HG03378 (cell line): ENCODE measurements around the gene ING2.
"Not testable (repeated sequence)": the region's sequence is repeated elsewhere in the genome, so short reads cannot be mapped to it uniquely, and the experiment has no call there.

Source experiments
- ATAC-seq: cut with Tn5 transposase; IDR thresholded peaks from one replicate; pipeline ENCODE4 v1.9.1; 2021; ENCODE audit warnings: mild to moderate bottlenecking, moderate library complexity; ENCODE audit not compliant: unreplicated experiment

Gene ING2, protein sequence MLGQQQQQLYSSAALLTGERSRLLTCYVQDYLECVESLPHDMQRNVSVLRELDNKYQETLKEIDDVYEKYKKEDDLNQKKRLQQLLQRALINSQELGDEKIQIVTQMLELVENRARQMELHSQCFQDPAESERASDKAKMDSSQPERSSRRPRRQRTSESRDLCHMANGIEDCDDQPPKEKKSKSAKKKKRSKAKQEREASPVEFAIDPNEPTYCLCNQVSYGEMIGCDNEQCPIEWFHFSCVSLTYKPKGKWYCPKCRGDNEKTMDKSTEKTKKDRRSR

DNA sequence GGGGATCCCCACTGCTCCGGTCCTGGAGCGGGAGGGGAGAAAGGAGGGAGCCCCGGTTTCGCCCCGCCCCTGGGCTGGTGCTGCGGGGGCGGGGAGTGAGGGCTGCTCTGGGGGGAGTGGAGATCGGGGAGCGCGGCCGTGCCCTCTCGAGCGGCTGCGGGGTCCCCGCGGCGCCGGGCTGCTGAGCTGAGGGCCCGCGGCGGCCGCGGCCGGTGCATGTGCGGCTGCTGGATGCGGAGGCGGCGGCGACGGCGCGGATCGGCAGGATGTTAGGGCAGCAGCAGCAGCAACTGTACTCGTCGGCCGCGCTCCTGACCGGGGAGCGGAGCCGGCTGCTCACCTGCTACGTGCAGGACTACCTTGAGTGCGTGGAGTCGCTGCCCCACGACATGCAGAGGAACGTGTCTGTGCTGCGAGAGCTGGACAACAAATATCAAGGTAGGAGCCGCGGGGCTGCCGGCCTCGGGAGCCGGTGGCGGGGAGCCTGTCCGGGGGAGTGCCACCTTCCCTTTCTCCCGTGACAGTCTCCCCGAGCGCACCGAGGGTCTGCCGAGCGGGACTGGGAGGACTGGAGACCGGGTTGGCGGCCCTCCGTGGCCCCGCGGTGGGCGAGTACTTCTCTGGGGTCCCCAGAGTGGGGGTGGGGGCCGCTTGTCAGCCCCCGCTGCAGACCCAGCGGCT is at the start of gene ING2:
Gene ING2 (plus strand): TSS at position 129 of the 681 bp plus-strand sequence. CDS start 138 bp downstream, at position 267.
- ATAC-seq, result peak; percentile 31

DNA sequence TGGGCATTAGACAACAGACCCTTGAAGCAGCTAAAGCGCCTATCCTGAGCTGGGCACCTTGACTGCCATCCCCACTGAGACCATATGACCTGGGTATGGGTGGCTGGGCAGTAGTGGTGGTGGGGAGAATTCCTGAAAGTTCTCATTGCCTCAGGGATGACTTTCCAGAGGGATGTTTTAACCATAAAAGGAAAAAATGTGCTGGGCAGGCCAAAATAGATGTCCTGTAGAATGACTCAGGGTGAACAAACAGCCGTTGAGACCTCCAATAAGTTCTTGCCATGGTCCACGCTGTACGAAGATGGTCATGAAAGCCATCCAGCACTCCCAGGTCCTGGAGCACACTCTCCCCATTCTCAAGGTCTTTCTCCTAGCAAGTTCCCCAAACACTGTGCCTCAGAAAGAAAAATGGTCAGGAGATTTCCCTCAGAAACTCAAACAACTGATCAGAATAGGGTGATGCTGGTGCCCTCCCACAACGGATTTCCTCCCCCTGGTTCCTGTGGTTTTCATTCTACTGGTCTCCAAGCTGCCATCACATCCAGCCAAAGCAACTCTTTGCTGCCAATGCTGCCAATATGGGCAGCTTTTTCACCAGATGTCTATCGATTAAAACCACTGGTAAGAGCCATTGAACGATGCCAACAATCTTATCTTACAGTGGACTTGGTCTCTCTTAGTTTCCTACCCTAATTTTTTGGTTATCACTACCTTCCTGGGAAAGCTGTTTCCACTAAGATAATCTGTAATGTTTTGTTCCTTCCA is 49.2 kb upstream of the ING2 start:
- ATAC-seq, result no peak

DNA sequence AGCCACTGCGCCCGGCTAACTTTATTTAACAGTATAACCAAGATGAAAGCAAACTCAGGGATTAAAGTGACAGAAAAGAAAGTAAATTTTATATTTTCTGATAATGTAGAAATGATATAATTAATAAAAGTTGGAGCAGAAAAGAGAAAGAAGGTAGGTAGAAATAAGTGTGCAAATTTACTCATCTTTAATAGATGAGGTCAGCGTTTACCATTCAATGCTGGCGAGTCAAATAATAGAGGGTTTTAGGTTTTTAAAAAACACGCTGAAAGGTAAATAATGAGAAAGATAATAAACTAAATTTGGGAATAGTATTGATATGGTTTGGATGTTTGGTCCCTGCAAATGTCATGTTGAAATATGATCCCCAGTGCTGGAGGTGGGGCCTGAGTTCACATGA is 46.9 kb upstream of the ING2 start:
- no peak for ATAC-seq

DNA sequence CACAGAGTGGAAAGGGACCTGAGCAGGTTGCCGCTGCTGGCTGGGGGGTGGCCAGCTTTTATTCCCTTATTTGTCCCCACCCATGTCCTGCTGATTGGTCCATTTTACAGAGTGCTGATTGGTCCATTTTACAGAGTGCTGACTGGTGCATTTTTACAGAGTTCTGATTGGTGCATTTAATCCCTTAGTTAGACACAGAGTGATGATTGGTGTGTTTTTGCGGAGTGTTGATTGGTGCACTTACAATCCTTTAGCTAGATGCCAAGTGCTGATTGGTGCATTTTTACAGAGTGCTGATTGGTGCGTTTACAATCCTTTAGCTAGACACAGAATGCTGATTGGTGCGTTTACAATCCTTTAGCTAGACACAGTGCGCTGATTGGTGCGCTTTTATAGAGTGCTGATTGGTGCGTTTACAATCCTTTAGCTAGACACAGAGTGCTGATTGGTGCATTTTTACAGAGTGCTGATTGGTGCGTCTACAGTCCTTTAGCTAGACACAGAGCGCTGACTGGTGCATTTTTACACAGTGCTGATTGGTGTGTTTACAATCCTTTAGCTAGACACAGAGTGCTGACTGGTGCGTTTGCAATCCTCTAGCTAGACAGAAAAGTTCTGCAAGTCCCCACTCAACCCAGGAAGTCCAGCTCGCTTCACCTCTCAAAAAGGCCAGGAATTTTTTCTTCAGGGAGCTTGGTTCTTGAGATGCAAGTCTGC is 40.8 kb upstream of the ING2 start:
- ATAC-seq, result not testable (repeated sequence)

DNA sequence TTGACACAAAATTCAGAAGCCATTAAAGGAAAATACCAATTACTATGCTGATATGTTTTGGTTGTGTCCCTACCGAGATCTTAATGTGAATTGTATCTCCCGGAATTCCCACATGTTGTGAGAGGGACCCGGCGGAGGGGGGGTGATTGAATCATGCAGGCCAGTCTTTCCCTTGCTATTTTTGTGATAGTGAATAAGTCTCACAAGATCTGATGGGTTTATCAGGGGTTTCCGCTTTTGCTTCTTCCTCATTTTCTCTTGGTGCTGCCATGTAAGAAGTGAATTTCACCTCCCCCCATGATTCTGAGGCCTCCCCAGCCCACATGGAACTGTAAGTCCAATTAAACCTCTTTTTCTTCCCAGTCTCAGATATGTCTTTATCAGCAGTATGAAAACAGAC is 39.0 kb upstream of the ING2 start:
- not testable (repeated sequence) for ATAC-seq

DNA sequence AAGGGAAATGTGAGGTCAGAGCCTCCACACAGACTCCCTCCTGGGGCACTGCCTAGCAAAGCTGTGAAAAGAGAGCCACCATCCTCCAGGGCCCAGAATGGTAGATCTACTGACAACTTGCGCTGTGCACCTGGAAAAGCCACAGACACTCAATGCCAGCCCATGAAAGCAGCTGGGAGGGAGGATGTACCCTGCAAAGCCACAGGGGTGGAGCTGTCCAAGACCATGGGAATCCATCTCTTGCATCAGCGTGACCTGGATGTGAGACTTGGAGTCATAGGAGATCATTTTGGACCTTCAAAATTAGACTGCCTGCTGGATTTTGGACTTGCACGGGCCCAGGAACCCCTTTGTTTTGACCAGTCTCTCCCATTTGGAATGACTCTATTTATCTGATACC is 37.6 kb upstream of the ING2 start:
- ATAC-seq, result no peak

DNA sequence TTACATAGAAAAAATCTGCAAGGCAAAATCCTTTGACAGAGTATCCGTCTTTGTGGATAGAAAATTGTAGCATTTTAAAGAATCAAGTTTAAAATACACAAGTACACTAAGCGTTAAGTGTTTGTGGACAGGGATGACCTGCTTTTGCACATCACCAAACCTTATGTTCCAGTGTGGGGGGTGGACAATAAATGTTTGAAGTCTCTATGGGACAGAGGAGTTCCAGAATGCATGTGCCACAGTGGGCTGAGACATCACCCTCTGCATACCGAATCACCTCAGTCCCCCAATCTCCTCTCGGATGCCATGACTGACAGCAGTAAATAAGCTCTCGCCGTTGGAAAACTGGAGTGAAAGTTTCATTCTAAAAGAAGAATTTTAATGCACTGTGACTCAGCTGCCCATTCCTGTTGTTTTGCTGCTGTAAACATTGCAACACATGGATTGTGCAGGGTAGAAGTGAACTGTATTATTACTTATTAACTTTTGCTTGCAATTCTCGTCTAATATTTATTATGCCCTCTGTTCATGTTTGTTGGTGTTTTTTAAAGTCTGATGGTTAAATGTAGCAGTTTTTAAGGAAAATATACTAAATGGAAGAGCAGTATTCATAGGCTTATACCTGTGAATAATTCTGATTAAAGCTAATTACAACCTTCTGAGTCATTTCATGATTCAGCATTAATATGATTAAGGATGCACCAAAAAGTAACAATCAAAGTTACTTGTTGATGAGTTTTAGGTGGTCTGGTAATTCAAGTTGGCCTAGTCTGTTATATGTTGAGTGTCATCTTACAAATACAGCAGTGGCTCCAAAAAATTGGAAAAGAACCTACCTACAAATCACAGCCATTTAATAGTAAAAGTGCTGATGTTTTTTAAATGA is 36.4 kb upstream of the ING2 start:
- ATAC-seq, result no peak

DNA sequence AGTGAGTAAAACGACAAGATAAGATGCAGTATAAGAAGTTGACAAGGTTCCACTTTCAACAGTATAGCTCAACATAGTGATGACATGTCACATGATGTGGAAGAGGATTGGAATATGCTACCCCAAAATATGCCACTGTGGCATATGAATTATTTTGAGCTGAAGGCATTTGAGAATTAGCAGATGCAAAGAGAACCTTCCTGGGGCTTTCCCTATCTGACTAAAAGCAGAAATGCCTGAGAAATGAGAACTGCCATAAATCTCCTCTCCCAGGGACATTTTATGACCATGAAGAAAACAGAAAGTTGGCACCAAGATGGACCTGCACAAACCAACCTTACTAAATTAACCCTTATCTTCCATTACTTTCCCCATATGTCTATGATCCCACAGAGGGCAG is 35.6 kb upstream of the ING2 start:
- no peak for ATAC-seq

DNA sequence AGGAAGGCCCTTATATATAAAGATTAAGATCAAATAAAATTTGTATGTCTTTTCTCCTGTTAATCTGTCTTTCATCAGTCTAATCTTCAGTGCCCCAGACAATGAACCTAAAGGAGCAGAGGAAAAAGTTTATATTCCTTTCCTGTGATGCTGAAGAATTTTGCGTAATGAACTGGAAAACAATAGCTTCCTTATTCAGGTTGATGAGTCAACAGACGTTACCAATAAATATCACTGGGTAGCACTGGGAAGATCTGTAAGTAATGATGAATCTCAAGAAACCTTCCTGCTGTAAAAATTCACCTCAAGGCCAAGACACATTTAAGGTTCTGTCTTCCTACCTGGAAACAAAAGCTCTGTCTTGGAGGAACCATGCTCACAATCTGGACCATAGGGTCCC is 34.9 kb upstream of the ING2 start:
- no peak for ATAC-seq

DNA sequence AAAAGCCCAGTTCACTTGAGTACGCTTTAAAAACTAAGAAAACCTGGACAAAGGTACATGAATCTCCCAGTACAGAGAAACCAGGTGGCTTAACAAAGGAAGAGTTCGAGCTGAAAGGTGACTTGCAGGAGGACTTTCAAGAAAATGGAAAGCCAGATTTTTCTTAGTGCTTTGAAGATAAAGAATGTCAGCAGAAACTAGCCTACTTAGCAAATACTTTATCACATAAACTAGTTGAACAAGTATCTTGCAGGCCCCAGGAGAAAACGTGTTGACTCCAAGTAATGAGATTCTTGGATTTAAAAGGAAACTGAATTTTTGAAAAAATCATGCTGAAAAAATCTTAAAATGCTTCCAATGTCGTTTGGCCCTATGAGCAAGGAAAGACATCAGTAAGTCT is 34.0 kb upstream of the ING2 start:
- no peak for ATAC-seq

DNA sequence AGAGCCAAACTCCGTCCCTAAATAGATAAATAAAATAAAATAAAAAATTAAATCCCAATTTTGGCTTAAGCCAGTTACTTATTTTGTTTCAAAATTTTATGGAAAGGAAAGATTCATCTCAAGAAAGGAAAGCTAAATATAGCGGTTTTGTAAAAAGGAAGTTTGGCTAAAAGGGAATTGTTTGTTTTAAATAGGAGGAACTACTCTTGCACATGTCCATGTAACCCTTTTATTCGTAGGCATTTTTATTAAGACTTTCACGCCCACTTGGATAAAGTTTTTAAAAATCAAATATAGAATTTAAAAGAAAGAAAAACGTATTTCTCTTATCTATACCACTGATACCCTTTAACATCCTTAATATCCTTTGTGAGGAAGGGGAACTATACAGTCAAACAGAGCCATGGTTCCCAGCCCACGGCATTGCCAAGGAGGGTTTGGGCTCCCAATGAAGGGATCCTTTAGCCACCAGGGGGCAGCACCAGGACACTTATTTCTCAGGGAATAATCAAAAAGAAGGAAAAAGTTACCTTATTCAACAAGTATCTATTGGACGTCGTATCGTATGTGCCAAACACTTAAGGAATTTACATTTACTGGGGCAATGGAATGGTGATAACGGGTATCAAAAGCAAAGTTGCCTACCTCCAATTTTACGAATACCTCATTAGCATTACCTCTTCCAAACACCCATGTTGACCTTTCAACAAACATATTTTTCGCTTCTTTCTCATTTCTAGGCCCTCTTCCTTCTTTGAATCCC is 32.7 kb upstream of the ING2 start:
- peak; percentile 62 for ATAC-seq

DNA sequence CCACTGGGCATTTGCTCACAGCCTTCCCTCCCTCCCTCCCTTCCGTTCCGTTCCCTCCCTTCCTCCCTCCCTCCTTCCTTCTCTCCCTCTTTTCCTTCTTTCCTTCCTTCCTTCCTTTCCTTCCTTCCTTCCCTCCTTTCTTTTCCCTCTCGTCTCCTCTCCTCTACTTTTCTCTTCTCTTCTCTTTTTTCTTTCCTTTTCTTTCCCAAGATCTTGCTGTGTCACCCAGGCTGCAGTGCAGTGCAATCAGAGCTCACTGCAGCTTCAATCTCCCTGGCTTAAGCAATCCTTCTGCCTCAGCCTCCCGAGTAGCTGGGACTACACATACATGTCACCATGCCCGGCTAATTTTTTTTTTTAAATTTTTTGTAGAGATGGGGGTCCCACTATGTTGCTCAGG is 26.7 kb upstream of the ING2 start:
- ATAC-seq, result no peak

DNA sequence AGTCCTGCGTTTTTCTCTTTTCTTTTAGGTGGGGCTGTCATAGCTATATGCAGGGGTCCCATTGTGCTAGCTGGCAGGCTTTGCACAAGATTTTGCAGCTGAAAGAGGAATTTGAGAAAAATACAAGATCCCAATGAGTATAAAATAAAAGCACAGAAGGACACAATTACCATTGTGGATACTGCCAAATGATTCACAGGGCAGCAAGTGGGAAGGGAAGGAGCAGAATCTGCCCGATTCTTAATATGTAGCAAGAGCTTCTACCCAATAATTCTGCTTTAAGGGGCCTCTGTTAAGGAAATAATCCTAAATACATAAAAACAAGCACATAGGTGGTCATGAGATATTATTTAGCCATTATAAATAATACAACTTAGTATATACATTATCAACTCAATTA is 25.9 kb upstream of the ING2 start:
- no peak for ATAC-seq

DNA sequence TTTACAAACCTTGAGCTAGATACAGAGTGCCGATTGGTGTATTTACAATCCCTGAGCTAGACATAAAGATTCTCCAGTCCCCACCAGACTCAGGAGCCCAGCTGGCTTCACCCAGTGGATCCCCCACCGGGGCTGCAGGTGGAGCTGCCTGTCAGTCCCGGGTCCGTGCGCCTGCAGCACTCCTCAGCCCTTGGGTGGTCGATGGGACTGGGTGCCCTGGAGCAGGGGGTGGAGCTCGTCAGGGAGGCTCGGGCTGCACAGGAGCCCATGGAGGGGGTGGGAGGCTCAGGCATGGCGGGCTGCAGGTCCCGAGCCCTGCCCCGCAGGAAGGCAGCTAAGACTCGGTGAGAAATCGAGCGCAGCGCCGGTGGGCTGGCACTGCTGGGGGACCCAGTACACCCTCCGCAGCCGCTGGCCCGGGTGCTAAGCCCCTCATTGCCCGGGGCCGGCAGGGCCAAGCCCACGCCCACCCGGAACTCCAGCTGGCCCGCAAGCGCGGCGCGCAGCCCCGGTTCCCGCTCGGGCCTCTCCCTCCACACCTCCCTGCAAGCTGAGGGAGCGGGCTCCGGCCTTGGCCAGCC is 22.3 kb upstream of the ING2 start:
- not testable (repeated sequence) for ATAC-seq

DNA sequence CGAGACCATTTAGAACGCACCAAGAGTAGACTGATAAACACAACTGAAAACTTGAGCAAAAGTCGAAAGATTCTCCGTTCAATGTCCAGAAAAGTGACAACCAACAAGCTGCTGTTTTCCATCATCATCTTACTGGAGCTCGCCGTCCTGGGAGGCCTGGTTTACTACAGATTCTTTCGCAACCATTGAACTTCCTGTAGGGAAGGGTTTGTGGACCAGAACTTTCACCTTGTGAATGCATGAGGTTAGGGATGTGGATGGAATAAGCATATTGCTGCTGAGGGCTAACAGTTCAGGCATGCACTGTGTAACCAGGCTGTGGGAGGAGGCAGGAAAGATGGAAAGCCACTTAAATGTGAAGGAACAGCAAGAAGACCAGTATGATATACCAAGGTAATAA is 20.9 kb upstream of the ING2 start:
- ATAC-seq, result no peak

DNA sequence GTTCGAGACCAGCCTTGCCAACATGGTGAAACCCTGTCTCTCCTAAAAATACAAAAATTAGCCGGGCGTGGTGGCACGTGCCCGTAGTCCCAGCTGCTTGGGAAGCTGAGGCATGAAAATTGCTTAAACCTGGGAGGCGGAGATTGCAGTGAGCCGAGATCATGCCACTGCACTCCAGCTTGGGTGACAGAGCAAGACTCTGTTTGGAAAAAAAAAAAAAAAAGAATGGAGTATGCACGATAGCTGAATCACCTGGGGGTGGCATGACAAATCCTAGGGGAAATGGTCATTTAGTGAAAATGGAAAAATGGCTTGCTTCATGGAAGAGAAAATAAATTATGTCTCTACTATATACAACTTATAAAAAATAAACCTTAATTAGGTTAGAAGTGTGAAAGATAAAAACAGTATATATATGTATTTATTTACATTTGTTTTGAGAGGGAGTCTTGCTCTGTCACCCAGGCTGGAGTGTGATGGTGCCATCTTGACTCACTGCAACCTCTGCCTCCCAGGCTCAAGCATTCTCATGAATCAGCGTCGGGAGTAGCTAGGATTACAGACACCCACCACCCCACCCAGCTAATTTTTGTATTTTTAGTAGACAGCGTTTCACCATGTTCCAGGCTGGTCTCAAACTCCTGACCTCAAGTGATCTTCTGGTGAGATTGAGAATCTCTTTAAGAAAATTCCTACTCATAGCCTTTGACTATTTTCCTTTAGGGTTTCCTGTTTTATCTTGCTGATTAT is 19.3 kb upstream of the ING2 start:
- ATAC-seq, result no peak

DNA sequence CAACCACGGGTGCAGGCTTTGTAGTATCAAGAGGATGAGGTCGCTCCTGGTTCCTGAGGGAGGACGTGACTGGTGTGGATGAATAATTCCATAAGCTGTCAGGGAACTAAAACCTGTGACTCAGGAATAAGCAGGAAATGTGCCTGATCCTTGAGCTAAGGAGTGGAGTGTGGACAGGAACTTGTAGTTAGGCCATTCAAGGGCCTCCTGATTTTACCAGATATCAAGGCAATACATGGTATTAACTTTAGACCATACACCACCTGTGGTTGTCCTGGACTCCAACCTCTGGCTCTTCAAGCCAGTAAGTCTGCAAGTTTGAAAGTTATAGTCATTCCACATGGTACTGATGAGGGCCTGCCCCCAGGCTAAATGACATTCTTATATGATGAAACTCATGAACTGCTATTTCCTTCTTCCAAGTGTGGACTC is 12.1 kb upstream of the ING2 start:
- ATAC-seq, result no peak

DNA sequence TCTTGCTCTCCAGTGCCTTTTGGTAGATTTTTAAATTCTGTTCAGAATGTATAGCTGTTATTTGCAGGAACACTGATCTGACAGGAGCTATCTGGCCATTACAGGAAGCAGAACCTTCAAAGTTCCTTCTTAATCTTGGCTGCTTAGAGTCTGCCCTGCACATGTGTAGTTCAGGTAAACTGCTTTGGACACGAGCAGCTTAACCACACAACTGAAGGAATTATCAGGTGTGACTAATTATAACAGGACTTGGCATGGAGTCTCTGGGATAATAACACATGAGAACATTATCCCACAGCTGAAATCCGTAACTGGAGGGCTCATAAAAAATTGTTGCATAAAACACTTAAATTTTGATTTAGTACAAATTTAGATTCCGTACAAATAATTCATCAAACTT is 11.6 kb upstream of the ING2 start:
- ATAC-seq, result no peak
